HG02610 (cell line): ENCODE data around the gene PLEKHS1.
A peak's percentile ranks its signal among the peaks of the same experiment; 100 is the strongest.
"Not testable (repeated sequence)": the region's sequence is repeated elsewhere in the genome, so short reads cannot be mapped to it uniquely, and the experiment has no call there.

Source experiments
- ATAC-seq: cut with Tn5 transposase; IDR thresholded peaks from one replicate; pipeline ENCODE4 v1.9.1; 2021; ENCODE audit warnings: mild to moderate bottlenecking, moderate library complexity; ENCODE audit not compliant: unreplicated experiment

The PLEKHS1 gene

DNA sequence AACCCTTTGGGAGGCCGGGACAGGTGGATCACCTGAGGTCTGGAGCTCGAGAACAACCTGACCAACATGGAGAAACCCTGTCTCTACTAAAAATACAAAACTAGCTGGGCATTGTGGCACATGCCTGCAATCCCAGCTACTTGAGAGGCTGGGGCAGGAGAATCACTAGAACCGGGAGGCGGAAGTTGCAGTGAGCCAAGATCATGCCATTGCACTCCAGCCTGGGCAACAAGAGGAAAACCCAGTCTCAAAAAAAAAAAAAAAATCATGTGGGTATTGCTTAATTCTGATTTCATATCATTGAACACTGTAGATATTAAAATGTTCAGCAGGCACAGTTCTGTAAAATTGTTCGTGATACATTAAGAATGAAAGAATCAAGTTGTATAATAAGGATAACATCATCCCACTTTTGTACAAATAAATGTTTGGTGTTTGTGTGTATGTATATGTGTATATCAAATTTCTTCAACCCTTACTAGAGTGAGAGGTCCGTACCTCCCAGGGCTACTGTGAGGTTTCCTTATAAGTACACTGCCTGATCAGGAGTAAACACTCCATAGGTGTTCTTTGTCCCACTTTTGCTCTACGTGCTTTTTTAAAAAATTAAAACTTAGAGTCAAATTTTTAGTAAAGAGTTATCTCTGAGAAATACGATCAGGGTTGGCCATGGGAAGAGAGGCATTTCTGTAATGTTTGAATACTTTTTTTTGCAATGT is 31.7 kb downstream of the PLEKHS1 start:
- no peak for ATAC-seq

DNA sequence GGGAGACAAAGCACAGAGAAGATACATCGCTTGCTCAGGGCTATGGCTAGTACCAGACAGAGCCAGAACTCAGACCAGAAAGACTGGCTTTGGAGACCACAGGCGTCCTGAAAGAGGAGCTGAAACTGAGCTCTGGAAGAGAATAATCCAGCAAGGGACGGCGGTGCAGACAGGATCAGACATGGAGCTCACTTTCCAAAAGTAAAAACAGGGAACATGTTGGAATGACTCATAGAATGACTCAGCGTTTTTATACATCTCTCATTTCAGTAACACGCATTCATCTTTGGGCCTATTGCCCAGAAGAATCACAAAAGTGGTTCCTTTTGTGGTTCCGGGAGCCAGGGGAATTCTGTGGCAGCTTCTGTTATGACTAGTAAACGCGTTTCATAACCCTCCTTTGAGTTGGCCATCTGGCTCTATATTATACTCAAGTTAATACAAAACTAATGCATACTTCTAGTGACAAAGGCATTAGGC is 37.2 kb downstream of the PLEKHS1 start:
- peak; percentile 72 for ATAC-seq

DNA sequence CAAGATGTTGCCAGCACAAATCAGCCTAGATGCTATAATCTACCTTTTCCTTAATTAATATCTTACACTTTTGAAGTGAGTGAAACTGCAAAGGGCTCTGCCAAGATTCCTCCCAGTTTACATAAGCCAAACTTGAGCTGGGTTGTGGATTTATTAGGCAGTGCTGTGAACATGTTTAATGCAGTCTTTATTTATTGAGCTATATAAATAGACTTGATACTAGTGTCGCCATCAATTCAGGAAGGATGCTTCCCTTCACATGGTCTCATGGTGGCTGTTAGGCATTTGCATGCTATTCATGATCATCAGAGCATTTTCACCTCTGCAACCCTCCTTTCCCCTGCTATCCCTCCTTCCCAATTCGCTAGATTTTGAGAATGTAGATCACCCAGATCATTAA is 40.2 kb downstream of the PLEKHS1 start:
- no peak for ATAC-seq

DNA sequence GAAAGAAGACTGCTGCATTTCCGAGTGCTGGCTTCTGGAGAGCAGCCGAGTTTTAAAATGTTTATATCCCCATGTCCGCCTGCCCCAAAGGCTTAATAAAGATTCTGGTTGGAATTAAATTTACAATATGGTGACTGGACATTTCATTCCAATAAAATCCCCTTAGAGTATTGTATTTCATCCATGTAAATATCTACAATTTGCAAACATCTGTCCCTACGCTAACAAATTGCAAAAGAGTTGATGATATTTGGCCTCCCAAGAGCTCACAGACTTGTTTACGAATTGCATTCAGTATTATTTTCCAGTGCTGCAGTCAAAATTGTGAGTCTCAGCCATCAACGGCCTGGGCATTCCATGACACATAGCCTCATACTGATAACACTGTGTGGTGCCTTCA is 50.1 kb downstream of the PLEKHS1 start:
- no peak for ATAC-seq

DNA sequence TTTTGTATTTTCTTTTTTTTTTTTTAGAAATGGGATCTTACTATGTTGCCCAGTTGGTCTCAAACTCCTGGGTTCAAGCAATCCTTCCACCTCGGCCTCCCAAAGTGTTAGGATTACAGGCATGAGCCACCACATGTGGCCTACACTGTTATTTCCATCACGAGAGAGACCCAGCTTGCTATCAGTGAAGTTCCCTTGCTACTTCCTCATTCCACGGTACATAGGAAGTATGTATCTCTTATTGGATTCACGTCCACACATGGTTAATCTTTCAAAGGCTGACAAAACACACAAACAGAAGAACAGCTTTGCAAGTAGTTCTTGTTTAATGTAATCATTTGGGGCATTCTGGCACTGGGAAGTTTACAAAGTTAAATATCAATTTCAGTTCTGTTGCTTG is 51.5 kb downstream of the PLEKHS1 start:
- no peak for ATAC-seq

DNA sequence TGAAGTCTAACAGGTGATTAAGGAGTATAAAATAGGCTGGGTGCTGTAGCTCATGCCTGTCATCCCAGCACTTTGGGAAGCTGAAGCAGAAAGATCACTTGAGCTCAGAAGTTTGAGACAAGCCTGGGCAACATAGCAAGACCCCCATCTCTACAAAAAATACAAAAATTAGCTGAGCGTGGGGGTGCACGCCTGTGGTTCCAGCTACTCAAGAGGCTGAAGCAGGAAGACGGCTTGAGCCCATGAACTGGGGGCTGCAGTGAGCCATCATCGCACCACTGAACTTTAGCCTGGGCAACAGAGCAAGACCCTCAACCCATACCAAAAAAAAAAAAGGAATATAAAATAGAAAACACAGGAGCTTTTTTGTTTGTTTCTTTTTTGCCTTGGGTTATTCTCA is 55.0 kb downstream of the PLEKHS1 start:
- no peak for ATAC-seq

DNA sequence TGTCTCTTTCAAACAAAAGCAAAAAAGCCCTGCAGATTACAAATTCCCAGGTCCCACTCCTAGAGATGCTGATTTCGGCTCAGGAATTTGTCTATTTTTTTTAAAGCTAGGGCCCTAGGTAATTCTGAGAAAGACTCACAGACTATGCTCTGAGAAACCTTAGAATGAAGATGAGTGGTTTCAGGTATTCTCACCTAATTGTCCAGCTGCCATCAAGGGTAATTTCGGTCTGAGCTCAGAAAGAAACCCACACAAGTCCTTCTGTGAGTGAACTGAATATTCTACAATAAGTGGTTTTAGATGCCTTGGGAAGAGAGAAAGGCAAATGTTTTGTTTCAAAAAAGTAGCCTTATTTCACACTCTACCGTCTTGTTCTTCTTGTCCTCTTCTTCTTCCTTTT is 56.7 kb downstream of the PLEKHS1 start:
- no peak for ATAC-seq

DNA sequence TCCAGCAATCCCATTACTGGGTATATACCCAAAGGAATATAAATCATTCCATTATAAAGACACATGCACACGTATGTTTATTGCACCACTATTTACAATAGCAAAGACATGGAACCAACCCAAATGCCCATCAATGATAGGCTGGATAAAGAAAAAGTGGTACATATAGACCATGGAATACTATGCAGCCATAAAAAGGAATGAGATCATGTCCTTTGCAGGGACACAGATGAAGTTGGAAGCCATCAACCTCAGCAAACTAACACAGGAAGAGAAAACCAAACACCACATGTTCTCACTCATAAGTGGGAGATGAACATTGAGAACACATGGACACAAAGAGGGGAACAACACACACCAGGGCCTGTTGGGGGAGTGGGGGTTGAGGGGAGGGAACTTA is 63.2 kb downstream of the PLEKHS1 start:
- not testable (repeated sequence) for ATAC-seq

DNA sequence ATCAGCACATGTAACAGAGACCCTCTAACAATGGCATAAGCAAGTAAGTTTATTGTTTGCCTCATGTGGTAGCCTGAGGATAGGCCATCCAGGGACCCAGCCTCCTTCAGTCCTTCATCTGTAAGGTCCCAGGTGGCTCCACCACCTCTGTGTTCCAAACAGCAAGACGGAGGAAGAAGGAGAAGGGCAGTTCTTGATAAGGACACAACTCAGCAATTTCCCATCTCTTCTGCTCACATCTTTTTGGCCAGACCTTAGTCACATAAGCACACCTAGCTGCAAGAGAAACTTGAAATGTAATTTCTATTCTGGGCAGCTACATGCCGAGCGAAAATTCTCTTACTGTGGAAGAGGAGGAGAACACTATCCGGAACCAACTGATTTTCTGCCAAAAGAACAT is 68.5 kb downstream of the PLEKHS1 start:
- no peak for ATAC-seq

DNA sequence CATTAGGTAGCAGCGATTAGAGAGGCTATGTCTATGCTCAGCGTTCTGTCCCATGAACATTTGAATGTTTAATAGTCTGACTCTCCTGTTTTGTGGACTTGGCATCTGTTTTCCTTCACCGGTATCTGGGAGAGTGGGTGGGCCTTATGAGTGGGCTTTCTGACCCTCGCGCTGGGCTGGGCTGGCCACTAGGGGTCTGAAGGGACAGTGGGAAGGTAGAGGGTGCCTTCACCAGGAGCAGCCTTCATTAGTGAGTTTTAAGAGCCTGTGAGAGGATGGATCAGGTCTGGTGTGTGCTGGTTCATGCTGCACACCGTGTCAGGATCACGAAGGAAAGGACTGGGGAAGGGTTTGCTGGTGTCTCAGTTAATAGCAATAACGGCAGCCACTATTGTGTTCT is 69.0 kb downstream of the PLEKHS1 start:
- no peak for ATAC-seq

DNA sequence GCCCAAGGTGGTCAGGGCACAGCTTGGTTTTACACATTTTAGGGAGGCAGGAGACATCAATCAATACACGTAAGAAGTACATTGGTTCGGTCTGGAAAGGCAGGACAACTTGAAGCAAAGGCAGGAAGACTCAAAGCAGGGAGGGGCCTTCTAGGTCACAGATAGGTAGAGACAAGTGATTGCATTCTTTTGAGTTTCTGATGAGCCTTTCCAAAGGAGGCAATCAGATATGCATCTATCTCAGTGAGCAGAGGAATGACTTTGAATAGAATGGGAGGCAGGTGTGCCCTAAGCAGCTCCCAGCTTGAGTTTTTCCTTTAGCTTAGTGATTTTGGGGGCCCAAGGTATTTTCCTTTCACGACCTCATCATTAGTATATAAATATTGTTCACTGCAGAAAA is 69.8 kb downstream of the PLEKHS1 start:
- not testable (repeated sequence) for ATAC-seq

DNA sequence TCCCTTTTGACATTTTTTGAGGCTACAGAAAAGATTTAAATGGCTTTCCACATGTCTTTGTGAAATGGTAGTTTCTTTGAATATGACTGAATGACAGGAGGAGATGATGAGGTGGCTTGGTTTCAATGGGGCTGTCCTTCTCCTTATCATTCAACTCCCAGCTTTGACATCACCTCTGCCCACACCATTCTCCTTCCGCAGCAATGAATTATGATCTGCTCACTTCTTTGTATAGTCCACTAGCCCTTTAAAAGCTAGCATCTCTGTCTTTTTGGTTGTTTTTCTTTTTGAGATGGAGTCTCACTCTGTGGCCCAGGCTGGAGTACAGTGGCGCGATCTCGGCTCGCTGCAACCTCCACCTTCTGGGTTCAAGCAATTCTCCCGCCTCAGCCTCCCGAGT is 70.7 kb downstream of the PLEKHS1 start:
- no peak for ATAC-seq

DNA sequence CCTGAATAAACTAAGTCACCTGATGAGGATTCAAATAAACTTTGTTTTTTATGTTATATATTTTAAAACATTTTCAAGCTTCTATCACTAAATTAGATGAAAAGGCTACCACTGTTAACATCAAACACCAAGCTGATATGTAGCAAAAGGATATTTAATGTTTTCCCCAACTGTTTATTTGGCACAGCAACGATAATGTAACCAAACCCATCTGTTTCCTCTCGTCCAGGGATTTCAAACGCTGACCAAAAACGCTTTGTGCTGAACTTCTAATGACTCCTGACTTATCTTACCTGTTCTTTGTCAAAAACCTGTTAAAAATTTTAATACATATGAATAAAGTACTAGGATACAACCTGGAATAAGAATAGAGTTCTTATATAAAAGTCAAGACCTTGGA is 71.9 kb downstream of the PLEKHS1 start:
- ATAC-seq, result no peak

DNA sequence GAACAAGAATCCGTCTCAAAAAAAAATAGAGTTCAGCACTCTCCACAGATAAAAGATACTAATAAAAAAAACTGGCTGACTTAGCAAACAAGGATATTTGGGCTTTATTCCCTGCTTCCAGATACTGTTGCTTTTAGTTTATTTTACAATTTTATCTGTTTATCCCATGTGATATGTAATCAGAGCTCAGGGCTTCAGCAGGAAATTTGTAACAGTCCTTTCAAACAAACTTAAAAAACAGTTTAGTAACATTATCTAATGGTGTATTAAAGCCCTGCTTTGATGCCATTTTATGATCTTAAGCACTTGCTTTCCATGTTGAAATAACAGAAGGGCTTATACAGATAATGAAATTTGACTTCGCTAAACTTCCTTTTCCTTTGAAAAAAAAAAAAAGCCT is 74.3 kb downstream of the PLEKHS1 start:
- ATAC-seq, result no peak

DNA sequence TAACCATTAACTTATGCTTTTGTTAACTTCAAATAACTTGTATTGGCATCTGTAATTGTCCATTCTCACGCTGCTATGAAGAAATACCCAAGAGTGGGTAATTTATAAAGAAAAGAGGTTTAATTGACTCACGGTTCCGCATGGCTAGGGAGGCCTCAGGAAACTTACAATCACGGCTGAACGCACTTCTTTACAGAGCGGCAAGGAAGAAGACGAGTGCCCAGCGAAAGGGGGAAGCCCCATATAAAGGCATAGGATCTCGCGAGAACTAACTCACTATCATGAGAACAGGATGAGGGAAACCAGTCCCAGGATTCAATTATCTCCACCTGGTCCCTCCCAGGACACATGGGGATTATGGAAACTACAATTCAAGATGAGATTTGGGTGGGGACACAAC is 77.1 kb downstream of the PLEKHS1 start:
- not testable (repeated sequence) for ATAC-seq
